HG03045 (cell line): ENCODE data around the gene ELMO1.

Experiments
- ATAC-seq: cut with Tn5 transposase; IDR thresholded peaks from one replicate; pipeline ENCODE4 v1.9.1; 2021; ENCODE audit warnings: mild to moderate bottlenecking, moderate library complexity; ENCODE audit not compliant: unreplicated experiment

ELMO1 gene

GRCh38 chr7:37076668-37077067, 372.0 kb downstream of the ELMO1 start:
- ATAC-seq = no peak

- no peak for ATAC-seq
Measured at GRCh38 chr7:37074370-37074769, 374.3 kb downstream of the ELMO1 start.

GRCh38 chr7:37071124-37071523, 377.5 kb downstream of the ELMO1 start:
- no peak for ATAC-seq

DNA sequence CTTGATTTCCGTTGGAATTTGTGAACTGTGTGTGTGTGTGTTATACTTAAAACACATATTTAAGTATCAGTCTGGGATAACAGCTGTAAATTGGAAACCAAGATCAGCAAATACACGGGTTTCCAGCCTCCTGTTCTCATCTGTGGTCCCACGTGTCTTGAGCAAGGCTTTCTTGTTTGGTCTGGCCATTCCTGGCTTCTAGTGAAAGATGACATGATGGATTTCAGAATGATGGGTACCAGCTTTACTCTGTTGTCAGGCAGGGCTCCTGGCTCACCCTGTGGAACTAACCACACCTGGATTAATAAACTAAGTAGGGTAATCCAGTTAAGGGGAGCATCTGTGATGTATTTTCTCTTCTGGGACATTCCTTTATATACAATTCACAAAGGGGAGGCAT, 378.2 kb downstream of the ELMO1 start:
- ATAC-seq = no peak

DNA sequence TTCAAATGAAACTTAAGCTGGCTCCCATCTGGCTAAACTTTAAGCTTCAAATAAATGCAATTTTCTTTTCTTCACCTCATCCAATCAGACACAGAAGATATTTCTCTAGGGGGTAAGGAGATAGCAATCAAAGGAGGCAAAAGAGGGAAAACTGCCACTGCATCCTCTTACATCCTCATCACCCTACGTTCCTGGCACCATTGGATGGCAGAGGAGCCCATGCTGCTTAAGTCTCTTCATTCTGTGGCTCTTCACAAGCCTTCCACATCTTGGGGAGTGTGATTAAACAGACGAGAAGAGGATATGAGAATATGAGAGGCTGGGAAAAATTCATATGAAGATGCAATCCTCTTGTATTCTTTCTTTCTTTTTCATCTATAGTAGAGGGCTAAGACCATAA, 378.6 kb downstream of the ELMO1 start:
- ATAC-seq = no peak

DNA sequence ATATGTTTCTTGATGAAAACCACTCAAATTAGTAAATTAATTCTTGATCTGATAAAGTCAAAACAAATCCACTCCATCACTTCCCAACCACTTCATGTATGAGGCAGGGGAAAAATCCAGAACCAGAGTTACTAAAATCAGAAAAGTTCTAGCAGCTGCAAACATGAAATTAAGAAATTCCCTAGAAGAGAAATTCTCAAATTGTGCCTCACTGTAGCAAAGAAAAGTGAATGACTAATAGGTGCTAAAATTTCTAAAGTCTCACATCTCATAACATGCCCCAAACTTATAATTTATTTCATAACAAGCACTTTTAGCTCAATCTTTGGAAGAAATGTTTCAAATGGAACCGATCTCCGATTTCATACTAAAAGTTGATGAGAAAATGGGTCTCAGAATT, 379.3 kb downstream of the ELMO1 start:
- no peak for ATAC-seq

GRCh38 chr7:37068902-37069301, 379.8 kb downstream of the ELMO1 start:
- no peak for ATAC-seq

GRCh38 chr7:37068038-37068437, 380.6 kb downstream of the ELMO1 start:
- no peak for ATAC-seq

- ATAC-seq = peak; percentile 52
Measured at GRCh38 chr7:37065779-37066271, 382.8 kb downstream of the ELMO1 start.

GRCh38 chr7:37062560-37062859, 386.2 kb downstream of the ELMO1 start:
- ATAC-seq = no peak

- ATAC-seq = no peak
Measured at GRCh38 chr7:37061849-37062559, 386.7 kb downstream of the ELMO1 start.

GRCh38 chr7:37056234-37056912, 392.3 kb downstream of the ELMO1 start:
- ATAC-seq = no peak

GRCh38 chr7:37054624-37055241, 393.9 kb downstream of the ELMO1 start:
- ATAC-seq = no peak

DNA sequence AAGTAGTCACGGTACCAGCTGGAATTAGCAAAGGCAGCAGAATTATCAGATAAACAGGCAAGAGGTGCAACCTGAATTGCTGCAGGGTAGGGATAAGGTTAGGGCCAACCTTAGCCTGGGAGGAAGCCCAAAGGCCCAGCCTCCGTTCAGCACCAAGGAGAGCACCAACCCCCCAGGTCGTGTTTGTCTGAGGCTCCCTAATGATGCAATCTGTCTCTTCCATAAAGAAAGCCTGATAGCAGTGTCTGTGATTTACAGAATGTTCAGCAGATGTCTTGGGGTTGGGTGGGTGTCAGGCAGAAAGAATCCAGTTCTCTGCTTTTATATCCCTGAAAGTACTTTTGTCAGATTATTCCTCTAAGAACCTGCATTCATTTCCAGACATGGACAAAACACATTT, 396.0 kb downstream of the ELMO1 start:
- no peak for ATAC-seq

- ATAC-seq = no peak
Measured at GRCh38 chr7:37050801-37051200, 397.9 kb downstream of the ELMO1 start.

DNA sequence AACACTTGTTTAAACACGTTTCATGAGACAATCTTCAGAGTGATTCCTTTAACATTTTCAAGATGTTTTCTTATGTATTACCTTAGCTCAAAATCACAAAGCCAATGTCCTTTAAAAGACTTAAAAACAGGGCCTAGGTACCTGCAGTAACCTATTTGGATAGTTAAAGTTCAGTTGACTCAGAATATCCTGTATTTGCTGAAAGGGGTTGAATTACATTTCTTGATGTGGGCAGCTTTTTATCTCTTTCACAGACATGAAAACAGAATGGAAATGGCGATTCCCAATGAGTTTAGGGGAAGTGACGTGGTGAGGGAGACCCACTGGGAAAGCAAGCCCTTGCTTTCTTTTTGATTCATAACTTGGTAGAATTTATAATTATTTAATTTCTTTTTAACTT, 400.0 kb downstream of the ELMO1 start:
- ATAC-seq = no peak

- no peak for ATAC-seq
Measured at GRCh38 chr7:37047260-37047659, 401.4 kb downstream of the ELMO1 start.

DNA sequence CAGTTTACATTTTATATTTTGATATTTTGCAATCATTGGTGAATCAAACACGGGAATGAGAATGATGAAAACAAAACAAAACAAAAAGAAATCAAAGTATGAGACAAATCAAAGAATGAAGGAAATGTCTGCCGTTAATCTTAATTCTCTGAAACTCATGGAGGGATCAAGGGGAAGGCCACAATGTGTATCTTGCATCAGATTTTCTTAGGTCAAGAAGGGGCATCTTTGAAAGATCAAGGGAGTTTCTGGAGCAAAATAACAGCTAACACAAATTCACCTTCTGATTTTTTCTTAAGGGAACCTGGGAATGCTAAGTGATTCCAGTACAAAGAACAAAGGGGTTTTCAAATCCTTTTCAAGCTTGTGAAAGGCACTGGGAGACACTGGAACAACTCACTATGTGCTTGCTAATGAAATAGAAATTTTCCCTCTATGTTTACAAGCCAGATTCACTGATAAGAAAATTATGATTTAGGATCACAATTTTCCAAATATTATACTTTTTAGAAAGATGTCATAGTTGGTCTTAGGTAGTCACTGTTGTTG, 402.1 kb downstream of the ELMO1 start:
- no peak for ATAC-seq

GRCh38 chr7:37045681-37046179, 402.9 kb downstream of the ELMO1 start:
- ATAC-seq = no peak

DNA sequence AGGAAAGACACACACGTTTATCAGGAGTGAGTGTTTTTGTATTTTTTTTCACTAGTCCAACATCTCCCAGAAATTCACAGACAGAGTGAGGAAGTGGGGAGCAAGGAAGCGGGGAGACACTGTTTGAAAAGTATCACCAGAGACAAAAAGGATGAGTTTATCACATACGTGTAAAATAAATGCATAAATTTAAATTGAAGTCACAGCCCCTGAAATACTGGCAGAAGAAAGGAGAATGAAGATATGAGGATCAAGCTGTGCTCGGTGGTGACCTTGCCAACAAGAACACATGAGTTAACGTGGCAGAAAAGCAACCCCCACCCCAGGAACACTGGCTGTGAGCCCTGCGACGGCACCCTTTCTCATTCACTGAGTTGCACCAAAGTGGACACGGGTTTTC, 407.2 kb downstream of the ELMO1 start:
- ATAC-seq = no peak

DNA sequence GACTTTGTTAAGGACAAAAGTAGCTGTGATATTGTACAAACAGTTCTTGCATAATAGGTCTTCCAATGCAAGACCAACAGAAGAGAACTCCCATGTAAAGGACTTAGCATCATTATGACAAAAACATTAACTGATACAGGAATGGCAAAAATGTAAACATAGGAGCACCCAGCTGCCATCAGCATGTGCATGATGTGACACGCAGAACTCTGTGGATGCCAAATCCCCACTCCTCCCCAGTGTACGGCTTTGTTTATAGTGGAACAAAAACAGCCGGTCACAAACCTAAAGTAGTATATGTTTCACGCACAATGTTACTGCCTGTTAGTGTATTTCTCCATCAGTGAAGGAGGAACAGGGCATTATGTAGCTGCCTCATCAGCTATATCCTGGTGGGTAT, 408.3 kb downstream of the ELMO1 start:
- ATAC-seq = no peak
